ENCODE measurements around the gene SERTM1. TPM values are rescaled to one million over a fixed set of nuclear protein-coding genes. Genes with fewer than 3 reads are reported as not detected.

Gene SERTM1
- total RNA-seq, 4 donors from 2014 or later = not detected

DNA sequence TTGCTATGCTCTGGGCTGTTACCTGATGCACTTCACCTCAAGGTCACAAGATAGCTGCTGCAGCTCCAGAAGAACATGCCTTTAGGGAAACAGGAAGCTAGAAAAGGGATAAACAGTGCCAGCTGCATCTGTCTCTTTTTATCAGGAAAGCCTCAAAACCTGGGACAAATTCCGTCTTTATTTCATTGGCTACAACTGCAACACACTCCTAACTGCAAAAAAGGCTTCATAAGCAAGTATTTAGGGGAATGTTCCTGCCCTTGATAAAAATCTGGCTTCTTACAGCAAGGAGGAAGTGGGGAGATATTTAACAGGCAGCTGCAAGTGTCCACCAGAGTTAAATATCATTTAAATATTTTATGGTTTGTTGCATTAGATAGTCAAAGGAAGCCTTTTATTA lies 34.2 kb upstream of the SERTM1 start:
- Histone ChIP-seq H3K27ac (no peak overlapping the region), H3K4me1 (no peaks in the 10 kb centered on the region), H3K36me3 (no peaks in the 10 kb centered on the region), H3K27me3 (no peaks in the 10 kb centered on the region), H3K4me3 (no peak overlapping the region), H3K9me3 (no peaks in the 10 kb centered on the region)
- in situ Hi-C loops (cut with MboI; ENCODE audit: low sequenced_read_pairs in 4 of 4) = no loop called here
- TF ChIP-seq POLR2A (IDR thresholded peaks at IDR 0.05) = no peak
- TF ChIP-seq, protein P1, sequence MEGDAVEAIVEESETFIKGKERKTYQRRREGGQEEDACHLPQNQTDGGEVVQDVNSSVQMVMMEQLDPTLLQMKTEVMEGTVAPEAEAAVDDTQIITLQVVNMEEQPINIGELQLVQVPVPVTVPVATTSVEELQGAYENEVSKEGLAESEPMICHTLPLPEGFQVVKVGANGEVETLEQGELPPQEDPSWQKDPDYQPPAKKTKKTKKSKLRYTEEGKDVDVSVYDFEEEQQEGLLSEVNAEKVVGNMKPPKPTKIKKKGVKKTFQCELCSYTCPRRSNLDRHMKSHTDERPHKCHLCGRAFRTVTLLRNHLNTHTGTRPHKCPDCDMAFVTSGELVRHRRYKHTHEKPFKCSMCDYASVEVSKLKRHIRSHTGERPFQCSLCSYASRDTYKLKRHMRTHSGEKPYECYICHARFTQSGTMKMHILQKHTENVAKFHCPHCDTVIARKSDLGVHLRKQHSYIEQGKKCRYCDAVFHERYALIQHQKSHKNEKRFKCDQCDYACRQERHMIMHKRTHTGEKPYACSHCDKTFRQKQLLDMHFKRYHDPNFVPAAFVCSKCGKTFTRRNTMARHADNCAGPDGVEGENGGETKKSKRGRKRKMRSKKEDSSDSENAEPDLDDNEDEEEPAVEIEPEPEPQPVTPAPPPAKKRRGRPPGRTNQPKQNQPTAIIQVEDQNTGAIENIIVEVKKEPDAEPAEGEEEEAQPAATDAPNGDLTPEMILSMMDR (IDR thresholded peaks at IDR 0.05 in 4 of 5, conservative IDR thresholded peaks at IDR 0.05 in 1 of 5) = no peak
- ATAC-seq (no peak), DNase-seq (no peak)
- intact Hi-C loops (cut with DNase I; ENCODE audit: low total_unique reads) = no loop called here

DNA sequence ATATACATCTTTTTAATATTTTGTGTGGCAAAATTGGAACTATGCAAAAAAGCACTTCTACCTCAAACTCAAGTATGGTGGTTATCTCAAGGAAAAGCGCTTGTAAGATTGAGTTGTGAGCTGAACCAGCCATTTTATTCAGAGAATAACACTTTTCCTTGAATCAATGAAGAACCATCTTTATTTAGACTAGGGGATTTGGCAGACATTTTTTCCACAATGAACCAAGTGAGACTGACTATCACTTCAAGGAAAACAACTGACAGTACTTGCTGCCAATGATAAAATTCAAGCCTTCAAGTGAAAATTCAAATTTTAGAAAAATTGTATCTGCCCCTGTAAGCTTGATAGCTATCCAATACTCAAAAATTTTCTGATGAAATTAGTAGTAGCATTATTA lies 23.2 kb upstream of the SERTM1 start:
- ATAC-seq = no peak
- no peaks in the 10 kb centered on the region for H3K4me1 ChIP-seq
- H3K27me3 ChIP-seq = no peaks in the 10 kb centered on the region
- intact Hi-C loops (cut with DNase I; ENCODE audit: low total_unique reads) = no loop called here
- DNase-seq = no peak
- no peaks in the 10 kb centered on the region for H3K36me3 ChIP-seq
- H3K9me3 ChIP-seq = no peaks in the 10 kb centered on the region
- no peak for TF ChIP-seq POLR2A (IDR thresholded peaks at IDR 0.05)
- TF ChIP-seq, protein P1 (IDR thresholded peaks at IDR 0.05 in 4 of 5, conservative IDR thresholded peaks at IDR 0.05 in 1 of 5) = no peak
- no peak overlapping the region for H3K4me3 ChIP-seq
- in situ Hi-C loops (cut with MboI; ENCODE audit: low sequenced_read_pairs in 4 of 4) = no loop called here
- no peak overlapping the region for H3K27ac ChIP-seq

DNA sequence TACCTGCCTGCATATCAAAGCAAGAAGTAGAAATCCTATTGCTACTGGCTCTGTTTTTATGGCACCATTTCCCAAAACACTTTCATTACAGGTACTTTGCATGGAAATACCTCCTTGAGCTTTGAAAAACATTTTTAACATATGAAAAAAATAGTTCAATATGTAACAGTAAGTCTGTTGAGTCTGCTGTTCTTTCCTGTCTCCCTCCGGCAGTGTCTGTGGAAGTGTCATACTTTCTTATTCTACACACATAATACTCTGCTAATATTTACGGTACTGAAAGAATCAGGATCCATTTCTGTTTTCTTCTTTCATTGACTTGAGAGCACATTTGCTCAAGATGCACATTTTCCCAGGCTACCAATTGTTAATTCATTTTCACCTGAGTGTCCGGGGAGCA lies 8.2 kb upstream of the SERTM1 start:
- Histone ChIP-seq H3K9me3 (no peaks in the 10 kb centered on the region), H3K27ac (no peak overlapping the region), H3K36me3 (no peaks in the 10 kb centered on the region), H3K27me3 (no peaks in the 10 kb centered on the region), H3K4me3 (no peak overlapping the region), H3K4me1 (no peaks in the 10 kb centered on the region)
- TF ChIP-seq POLR2A (IDR thresholded peaks at IDR 0.05) = no peak
- TF ChIP-seq, protein P1 (IDR thresholded peaks at IDR 0.05 in 4 of 5, conservative IDR thresholded peaks at IDR 0.05 in 1 of 5) = no peak
- DNase-seq (no peak), ATAC-seq (no peak)
- in situ Hi-C loops (cut with MboI; ENCODE audit: low sequenced_read_pairs in 4 of 4) = no loop called here
- intact Hi-C loops (cut with DNase I; ENCODE audit: low total_unique reads) = no loop called here

DNA sequence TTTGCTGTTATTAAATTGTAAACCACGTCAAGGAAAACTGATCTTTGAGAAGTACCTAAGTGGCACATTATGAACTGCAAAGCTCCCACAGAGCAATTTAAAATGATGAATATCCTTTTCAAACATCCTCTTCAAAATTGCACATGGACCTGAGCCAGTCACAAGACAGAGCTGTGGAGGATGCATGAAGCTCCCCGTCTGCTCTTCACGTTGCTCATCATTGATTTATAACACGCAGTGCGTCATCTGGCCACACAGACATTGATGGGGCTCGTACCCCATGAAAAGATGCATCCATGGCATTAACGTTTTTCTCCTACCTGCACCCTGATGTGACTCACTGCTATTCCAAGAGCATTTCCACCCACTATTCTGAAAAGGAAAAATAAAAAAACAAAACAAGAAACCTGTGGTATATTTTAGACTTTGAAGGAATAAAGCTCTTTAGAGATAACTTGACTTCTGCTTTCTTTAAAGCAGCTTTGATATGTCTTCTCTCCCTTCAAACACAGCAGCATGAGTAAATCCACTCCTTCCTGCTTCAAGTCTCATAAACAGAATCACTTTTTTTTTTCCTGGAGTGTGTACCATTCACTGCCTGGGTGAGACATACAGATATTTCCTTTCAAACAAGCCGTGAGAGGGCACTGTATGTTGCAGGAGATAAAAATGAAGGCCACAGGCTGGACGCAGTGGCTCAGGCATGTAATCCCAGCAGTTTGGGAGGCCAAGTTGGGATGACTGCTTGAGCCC lies 7.2 kb upstream of the SERTM1 start:
- Histone ChIP-seq H3K27me3 (peaks cover 0 to 2% (median 0%) of the 10 kb centered on the region in 3 donors), H3K9me3 (no peaks in the 10 kb centered on the region), H3K36me3 (no peaks in the 10 kb centered on the region), H3K4me1 (no peaks in the 10 kb centered on the region), H3K27ac (no peak overlapping the region), H3K4me3 (no peak overlapping the region)
- TF ChIP-seq, protein P1 (IDR thresholded peaks at IDR 0.05 in 4 of 5, conservative IDR thresholded peaks at IDR 0.05 in 1 of 5) = no peak
- no peak for TF ChIP-seq POLR2A (IDR thresholded peaks at IDR 0.05)
- ATAC-seq (no peak), DNase-seq (no peak)
- intact Hi-C loops (cut with DNase I; ENCODE audit: low total_unique reads) (no loop called here), in situ Hi-C loops (cut with MboI; ENCODE audit: low sequenced_read_pairs in 4 of 4) (no loop called here)

DNA sequence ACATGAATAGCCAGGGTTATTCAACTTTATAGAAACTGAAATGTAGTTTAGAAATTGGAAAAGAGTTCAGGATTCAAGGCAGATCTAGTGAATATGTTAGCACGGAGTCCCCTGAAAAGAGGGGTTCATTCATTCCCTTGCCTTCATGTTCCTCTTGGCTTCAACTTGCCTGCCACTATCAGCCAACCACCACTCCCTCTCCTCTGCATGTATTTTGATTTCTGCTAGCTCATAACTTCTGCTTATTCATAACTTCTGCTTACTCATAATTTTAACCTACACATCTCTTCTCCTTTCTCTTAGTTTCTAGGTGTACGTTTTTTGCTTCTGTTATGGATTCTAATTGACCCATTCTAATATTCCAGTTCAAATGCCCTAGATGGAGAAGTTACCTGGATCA lies 5.5 kb upstream of the SERTM1 start:
- TF ChIP-seq, protein P1 (IDR thresholded peaks at IDR 0.05 in 4 of 5, conservative IDR thresholded peaks at IDR 0.05 in 1 of 5) = no peak
- no peaks in the 10 kb centered on the region for H3K9me3 ChIP-seq
- in situ Hi-C loops (cut with MboI; ENCODE audit: low sequenced_read_pairs in 4 of 4) = no loop called here
- no peaks in the 10 kb centered on the region for H3K36me3 ChIP-seq
- intact Hi-C loops (cut with DNase I; ENCODE audit: low total_unique reads) = no loop called here
- ATAC-seq (no peak), DNase-seq (no peak)
- no peaks in the 10 kb centered on the region for H3K4me1 ChIP-seq
- no peak overlapping the region for H3K4me3 ChIP-seq
- H3K27ac ChIP-seq = no peak overlapping the region
- H3K27me3 ChIP-seq = peaks cover 2 to 5% (median 3%) of the 10 kb centered on the region in 3 donors

Measured in gastrocnemius medialis (tissue), 4 donors.